GM18951 (cell line): Measurements from ENCODE around the gene PML.
"Not testable (repeated sequence)": the region's sequence is repeated elsewhere in the genome, so short reads cannot be mapped to it uniquely, and the experiment has no call there.

ENCODE experiments used
- POLR2A ChIP-seq: IDR thresholded peaks from 4 replicates; pipeline ENCODE4 v1.6.1; 2011; ENCODE audit warnings: mild to moderate bottlenecking; ENCODE audit not compliant: insufficient read length, insufficient read depth; ENCODE audit errors: extremely low read depth
- in situ Hi-C: fragments of 300-500 bp; cut with MboI; formaldehyde crosslinking; loops from one replicate; pipeline ENCODE4 v1.12.0; 2022; ENCODE audit warnings: low sequenced_read_pairs, mixed read lengths, inconsistent platforms; ENCODE audit not compliant: unreplicated experiment

Gene PML

DNA sequence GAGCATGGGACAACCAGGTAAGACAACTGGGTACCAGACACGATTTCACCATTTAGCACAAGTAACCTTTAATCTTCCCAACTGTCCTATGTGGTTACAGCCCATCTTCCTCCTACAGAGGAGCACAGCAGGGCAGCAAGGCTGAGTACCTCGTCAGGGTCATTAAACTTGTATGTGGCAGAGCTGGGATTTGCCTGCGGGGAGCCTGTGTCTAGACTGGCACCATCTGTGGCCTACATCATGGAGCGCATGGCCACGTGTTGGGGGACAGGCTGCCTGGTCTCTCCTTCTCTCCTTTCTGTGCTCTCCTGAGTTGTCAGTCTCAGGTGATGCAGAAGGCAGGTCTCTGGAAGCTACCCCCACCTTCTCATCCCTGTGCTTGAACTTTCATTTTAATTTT is 55.6 kb downstream of the PML start:
- no peak for TF ChIP-seq POLR2A
- in situ Hi-C loops = no loop called here

DNA sequence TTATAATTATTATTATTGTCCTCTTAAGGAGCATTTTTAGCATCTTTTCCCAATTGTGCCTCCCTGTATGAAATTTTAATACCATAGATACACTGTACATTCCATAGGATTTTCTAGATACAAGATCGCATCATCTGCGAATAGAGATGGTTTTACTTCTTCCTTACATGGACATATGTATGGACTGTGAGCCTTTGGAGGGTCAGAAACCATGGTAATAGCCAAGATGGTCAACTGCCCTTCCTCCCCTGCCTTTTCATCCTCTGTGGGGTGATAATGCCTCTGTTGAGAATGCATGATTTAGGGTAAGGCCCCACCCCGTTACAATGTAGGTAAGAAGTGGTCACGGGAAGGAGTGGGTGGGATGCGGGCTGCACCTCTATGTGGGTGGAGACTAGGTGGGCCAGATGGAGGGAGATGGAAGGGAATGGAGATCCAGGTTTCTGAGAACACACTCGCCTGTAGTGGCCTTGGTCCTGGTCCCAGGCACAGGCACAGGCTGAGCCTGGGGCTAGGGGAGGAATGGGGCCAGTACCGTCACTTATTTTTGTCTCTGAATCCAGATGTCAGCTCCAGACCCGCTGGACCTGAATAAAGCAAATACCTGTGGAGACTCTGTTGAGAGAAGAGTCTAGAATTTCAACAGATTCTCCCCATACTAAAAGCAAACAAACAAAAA is 56.2 kb downstream of the PML start:
- in situ Hi-C loops = no loop called here
- no peak for TF ChIP-seq POLR2A

DNA sequence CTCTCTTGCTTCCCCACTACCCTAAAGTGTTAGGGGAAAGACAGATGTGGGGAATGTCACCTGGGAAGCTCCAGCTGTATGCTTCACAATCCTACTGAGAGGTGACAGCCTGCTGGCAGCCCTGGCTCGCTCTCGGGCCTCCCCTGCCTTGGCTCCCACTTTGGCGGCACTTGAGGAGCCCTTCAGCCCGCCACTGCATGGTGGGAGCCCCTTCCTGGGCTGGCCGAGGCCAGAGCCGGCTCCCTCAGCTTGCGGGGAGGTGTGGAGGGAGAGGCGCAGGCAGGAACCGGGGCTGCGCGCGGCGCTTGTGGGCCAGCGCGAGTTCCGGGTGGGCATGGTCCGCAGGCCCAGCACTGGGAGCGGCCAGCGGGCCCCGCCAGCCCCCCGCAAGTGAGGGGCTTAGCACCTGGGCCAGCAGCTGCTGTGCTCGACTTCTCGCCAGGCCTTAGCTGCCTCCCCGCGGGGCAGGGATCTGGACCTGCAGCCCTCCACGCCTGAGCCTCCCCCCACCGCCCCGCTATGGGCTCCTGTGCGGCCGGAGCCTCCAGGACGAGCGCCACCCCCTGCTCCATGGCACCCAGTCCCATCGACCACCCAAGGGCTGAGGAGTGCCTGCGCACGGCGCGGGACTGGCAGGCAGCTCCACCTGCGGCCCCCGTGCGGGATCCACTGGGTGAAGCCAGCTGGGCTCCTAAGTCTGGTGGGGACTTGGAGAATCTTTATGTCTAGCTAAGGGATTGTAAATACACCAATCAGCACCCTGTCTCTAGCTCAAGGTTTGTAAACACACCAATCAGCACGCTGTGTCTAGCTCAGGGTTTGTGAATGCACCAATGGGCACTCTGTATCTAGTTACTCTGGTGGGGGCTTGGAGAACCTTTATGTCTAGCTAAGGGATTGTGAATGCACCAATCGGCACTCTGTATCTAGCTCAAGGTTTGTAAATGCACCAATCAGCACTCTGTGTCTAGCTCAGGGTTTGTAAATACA is 58.0 kb downstream of the PML start:
- in situ Hi-C loops = not testable (repeated sequence)

DNA sequence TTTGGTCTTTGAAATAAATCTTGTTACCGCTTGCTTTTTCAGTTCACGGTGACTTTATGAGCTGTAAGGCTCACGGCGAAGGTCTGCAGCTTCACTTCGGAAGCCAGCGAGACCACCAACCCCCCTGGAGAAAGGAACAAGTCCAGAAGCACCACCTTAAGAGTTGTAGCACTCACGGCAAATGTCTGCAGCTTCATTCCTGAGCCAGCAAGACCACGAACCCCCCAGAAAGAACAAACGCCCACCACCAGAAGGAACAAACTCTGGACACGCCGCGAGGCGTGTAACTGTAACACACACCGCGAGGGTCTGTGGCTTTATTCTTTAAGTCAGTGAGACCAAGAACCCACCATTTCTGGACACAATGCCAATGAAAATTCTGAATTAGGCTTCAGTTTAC is 59.0 kb downstream of the PML start:
- in situ Hi-C loops = no loop called here
- TF ChIP-seq POLR2A = no peak

DNA sequence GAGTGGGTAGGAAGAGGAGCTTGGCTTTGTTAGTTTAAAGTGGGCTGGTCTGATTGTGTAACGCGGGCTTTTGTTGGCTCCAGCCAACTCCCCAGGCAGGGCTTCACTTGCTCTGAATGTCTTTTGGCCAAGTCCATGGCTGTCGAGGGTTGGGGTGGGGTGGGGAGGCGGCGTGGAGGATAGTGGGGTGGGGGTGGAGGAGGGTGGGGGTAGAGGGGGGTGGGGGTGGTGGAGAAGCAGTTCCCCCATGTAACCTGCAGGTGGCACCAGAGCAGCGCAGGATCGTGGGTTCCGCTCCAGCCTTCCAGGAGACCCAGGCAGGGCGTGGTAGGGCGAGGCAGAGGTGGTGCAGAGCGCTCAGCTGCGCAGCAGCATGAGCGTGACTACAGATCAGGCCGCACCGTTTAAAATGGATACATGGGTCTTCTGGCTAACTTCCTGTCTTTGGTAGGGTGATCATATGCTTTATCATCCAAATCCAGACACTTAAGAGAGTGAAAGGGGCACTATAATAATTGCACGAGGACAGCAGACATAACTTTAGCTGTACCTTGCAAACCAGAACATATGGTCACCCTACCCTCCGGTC is 59.5 kb downstream of the PML start:
- TF ChIP-seq POLR2A = no peak
- in situ Hi-C loops = no loop called here

DNA sequence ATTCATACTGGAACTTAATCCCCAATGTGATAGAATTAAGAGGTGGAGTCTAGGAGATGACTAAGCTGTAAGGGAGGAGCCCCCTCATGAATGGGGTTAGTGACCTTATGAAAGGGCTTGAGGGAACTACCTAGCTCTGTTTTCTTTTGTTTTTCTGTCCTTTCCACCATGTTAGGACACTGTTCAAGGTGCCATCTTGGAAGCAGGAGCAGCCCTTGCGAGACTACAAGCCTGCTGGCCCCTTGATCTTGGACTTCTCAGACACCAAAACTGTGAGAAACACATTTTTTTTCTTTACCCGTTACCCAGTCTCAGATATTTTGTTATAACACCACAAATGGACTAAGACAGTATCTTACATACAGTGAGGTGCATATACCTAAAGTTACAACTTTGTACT is 61.3 kb downstream of the PML start:
- in situ Hi-C loops = no loop called here
- TF ChIP-seq POLR2A = no peak

DNA sequence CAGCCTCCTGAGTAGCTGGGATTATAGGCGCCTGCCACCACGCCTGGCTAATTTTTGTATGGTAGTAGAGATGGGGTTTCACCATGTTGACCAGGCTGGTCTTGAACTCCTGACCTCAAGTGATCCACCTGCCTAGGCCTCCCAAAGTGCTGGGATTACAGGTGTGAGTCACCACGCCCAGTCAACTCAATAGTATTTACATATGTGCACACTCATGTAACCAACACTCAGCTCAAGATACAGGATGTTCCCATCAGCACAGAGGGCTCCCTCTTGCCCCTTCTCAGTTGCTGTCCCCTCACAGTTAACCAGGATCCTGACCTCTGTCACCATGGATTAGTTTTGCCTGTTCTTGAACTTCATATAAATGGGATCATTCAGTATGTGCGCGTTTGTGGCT is 61.8 kb downstream of the PML start:
- in situ Hi-C loops = not testable (repeated sequence)

DNA sequence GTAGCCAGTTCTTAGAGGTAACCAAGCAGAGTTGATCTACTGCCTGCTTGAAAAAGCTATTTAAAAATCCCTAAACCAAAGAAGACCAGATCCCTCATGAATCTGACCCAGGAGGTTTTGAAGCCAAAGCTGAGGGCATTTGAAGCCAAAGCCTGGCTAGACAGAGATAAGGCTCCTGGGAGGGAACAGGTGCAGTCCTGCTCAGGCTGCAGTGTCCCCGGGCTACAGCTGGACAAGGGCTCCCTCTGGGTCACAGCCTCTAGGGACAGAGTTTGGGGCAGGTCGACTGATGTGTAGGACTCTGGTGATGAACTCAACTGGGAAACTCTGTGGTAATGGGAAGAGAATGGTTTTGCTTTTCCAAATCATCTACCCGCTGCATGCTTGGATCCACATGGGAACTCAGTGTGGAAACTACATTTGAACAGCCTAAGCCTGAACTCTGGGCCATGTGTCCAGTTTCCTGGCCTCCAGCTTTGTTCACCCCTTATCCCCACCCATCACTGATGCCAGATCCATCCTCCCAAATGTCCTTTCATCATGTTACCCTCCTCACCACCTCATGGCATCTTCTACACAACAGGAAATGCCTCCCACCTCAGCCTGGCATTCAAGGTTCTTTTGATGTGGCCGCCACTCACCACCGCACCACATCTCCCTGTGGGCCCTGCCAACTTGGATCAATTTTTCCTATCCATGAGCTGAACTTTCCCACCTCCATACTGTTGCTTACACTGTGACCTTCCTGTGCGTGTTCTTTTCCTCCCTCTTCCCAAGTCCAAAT is 64.7 kb downstream of the PML start:
- in situ Hi-C loops = not testable (repeated sequence)

DNA sequence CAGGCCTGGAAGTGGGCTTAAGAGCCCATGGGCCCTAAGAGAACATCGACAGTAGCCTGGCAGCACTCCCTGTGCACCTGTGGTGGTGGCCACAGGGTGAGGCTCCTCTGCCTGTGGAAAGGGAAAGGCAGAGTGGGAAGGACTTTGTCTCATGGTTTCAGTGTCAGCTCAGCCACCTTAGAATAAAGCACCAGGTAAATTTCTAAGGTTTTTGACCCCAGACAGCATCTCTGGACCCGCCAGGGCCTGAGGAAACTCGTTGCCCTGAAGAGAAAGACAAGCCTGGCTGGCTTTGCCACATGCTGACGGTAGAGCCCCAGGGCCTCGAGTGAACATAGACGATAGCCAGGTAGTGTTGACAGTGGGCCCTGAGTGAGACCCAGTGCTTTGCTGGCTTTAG is 65.7 kb downstream of the PML start:
- no peak for TF ChIP-seq POLR2A
- in situ Hi-C loops = loop anchor here (10.0 kb wide), 1 partner anchor 1235 kb away; no protein-coding TSS in a partner anchor

DNA sequence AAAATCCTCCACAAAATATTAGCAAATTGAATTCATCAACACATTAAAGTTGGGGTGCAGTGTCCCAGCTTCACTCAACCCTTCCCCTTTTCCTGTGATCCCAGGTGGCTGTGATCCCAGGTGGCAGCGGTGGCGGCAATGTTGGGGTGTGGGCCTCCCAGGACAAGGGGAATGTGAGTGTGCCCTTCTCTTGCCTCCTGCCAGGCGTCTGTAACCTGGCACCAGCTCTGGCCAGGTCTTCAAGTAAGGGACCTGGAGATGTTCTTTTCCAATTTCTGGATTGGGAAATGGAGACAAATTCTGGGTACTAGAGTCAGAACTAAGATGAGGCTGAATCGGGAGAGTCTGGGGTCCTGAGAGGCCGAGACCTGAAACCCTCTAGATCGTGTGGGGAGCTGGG is 67.7 kb downstream of the PML start:
- in situ Hi-C loops = loop anchor here (10.0 kb wide), 1 partner anchor 1233 kb away; no protein-coding TSS in a partner anchor
- no peak for TF ChIP-seq POLR2A

DNA sequence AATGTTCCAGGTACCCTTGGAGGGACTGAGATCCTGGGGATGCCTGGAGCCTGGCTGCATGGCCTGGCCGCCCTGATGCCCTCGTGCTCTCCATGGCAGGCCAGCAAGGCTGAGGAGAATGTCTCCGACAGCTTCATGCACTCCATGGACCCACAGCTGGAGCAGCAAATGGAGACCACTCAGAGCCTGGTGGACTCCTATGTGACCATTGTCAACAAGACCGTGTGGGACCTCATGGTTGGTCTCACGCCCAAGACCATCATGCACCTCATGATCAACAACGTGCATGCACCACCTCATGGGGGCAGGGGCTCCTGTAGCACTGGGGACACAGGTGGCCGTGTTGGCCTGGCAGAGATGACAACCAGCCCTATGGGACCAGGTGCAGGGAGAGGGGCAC is 68.2 kb downstream of the PML start:
- in situ Hi-C loops = loop anchor here (10.0 kb wide), 1 partner anchor 1232 kb away; no protein-coding TSS in a partner anchor
- TF ChIP-seq POLR2A = no peak

DNA sequence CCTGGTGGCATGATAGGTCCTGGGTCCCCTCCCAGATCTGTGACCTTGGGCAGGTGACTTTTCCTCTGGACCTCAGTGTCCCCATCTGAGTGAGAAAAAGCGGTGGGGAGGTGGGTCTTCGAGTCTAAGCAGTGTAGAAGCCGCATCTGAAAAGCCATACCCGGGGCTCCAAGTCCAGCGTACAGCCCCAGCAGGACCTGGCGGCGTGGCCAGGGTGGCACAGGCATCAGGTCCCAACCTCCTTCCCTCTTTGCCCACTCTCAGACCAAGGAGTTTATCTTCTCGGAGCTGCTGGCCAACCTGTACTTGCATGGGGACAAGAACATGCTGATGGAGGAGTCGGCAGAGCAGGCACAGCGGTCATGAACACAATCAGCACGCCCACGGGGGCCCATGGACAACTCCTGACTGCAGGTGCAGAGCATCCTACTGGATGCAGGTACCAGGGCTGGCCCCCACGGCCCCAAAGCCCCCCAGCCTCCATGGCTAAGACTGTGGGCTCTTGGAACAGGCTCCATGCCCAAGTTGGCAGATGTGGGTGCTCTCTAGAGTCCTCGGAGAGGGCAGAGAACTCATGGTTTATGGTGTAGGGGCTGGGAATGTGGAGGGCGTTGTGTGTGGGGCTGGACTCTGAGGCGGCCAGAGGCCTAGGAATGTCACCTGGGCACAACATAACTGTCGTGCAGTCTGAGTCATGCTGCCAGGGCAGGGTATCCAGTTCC is 69.1 kb downstream of the PML start:
- in situ Hi-C loops = loop anchor here (10.0 kb wide), 1 partner anchor 1231 kb away; no protein-coding TSS in a partner anchor

DNA sequence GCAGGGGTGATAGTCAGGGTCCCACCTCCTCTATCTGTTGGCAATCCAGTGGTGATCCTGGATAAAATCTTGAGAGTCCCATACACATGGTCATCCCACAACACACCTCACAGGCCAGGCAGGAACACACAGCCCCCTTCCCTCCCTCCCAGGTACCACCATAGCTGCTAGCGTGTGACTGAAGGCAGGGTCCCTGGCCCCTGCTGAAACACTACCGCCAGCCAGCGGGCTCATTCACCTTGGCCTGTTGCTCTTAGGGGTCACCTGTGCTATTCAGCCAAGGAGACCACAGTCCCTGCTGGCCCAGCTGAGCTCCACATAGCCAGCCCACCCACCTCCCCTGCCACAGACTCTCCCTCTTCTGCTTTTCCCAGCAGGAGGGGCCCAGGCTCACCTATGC is 69.7 kb downstream of the PML start:
- in situ Hi-C loops = loop anchor here (10.0 kb wide), 1 partner anchor 1231 kb away; no protein-coding TSS in a partner anchor

DNA sequence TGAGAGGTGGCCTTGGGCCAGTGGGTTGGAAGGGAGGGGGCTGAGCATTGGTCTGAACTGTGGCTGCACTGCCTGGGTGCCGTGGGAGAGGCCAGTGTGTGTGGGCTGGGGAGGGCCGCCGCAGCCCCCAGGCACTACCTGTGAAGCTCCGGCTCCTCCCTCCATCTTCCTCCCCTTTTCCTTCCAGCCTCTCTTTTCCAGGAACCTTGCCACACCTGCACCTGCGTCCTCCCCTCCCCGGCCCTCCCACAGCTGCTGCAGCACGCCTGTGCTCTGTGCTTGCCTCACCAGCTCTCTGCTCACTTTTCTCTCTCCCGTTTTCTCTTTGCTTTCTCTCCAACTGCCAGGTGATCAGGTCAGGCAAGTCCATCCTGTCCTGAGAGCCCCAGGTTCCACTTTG is 70.3 kb downstream of the PML start:
- in situ Hi-C loops = loop anchor here (10.0 kb wide), 1 partner anchor 1230 kb away; no protein-coding TSS in a partner anchor

DNA sequence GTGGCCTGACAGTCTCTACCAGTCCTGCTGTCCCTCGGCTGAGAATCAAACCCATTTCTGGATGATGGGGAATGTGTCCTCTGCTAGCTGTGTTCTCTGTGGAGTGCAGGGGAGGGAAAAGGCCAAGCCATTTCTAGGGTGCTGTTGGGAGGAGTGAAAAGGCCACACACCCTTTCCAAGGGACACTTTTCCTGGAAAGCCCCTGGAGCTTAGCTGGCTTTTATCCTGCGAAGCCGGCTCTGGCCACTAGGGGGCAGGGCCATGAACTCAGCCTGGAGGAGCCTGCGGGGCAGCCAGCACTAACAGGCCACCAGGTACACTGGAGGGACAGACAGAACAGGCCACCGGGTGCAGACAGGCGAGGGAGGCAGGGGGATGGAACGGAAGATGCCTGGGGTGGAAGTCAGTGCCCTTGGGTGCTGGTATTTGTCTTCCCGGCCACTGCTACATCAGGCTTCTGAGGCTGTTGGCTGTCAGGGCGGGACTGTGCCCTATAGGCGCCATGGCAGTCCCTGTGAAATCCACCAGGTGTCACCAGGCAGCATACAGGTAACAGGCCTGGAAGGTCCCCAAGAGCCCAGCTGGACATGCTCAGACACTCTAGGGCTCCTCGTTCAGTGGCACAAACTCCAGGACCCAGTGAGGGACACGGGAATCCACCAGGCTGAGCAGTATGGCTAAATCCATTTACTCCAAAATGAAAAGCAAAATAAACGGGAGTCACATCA is 71.3 kb downstream of the PML start:
- in situ Hi-C loops = loop anchor here (10.0 kb wide), 1 partner anchor 1229 kb away; no protein-coding TSS in a partner anchor

DNA sequence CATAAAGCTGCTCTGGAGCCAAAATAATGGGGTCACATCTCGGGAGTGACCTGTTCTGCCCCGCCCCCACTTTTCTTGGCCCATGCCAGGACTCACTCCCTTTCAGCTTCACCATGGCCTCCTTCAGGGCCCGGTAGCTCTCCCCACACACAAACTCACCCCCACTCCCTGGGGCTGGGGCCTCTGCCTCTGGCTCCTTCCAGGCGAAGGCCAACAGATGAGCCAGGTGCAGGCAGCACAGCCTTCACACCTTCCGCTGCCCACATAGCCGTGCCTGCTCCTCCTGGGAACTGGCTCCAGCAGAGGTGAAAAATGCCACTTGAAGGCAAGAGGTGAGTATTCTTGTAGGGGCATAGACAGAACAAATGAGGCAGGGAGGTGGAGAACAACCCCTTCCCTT is 77.1 kb downstream of the PML start:
- in situ Hi-C loops = not testable (repeated sequence)

DNA sequence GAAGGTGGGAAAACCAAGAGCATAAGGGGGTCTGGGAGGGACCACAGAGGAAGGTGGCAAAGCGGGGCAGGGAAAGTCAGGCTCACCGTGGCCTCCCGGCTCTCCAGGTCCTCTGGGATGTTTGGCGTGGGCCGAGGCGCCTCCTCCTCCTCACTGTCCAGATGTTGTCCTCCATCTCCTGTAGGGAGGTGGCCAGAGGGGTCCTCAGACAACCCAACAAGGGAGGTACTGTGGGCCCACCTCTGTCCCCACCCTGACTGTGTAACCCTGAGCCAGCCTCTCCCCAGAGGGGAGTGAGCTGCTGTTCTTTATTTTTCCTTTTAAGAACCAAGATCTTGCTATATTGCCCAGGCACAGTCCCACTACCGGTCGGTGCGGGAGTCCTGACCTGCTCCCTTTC is 77.6 kb downstream of the PML start:
- in situ Hi-C loops = not testable (repeated sequence)
